Suprapubic skin (tissue), 4 donors: ENCODE data around the gene GPC5.

Experiments
- EP300 ChIP-seq: sonication (generic); formaldehyde crosslinking; IDR thresholded peaks from one replicate; pipeline ENCODE4 v1.6.1; 2017; ENCODE audit warnings: antibody characterized with exemption
- POLR2A ChIP-seq, 2 donors: fragments of 450-650 bp; IDR thresholded peaks; one replicate each; pipeline ENCODE4 v1.6.1; 2017; ENCODE audit warnings: antibody characterized with exemption in 2 of 2, mild to moderate bottlenecking in 2 of 2, moderate library complexity in 2 of 2
- POLR2AphosphoS5 ChIP-seq, 3 donors: sonication (generic); formaldehyde crosslinking; IDR thresholded peaks; one replicate each; pipeline ENCODE4 v1.6.1; 2017; ENCODE audit warnings: antibody characterized with exemption in 3 of 3
- TF ChIP-seq, protein P1 (sequence below), 2 donors: fragments of 200-600 bp in 1 of 2; fragments of 450-650 bp in 1 of 2; sonication (generic) in 1 of 2; IDR thresholded peaks; one replicate each; pipeline ENCODE4 v1.5.1; 2016 to 2019; ENCODE audit warnings: antibody characterized with exemption in 2 of 2, mild to moderate bottlenecking in 1 of 2, moderate library complexity in 1 of 2

DNA sequence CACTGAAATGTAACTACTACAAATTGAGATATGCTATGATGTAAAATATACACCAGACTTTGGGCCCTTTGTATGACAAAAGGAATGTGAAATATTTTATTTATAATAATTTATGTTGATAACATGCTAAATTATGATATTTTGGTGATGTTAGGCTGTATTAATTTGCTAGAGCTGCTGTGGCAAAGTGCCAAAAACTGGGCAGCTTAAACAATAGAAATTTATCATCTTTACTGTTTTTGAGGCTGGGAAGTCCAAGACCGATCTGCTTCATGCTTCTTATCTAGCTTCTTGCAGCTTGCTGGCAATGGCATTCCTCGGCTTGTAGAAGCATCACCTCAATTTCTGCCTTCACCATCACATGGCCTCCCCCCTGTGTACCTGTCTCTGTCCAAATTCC is 245.0 kb downstream of the GPC5 start:
- no peak for TF ChIP-seq POLR2A (IDR thresholded peaks at IDR 0.05)
- TF ChIP-seq, protein P1, sequence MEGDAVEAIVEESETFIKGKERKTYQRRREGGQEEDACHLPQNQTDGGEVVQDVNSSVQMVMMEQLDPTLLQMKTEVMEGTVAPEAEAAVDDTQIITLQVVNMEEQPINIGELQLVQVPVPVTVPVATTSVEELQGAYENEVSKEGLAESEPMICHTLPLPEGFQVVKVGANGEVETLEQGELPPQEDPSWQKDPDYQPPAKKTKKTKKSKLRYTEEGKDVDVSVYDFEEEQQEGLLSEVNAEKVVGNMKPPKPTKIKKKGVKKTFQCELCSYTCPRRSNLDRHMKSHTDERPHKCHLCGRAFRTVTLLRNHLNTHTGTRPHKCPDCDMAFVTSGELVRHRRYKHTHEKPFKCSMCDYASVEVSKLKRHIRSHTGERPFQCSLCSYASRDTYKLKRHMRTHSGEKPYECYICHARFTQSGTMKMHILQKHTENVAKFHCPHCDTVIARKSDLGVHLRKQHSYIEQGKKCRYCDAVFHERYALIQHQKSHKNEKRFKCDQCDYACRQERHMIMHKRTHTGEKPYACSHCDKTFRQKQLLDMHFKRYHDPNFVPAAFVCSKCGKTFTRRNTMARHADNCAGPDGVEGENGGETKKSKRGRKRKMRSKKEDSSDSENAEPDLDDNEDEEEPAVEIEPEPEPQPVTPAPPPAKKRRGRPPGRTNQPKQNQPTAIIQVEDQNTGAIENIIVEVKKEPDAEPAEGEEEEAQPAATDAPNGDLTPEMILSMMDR (IDR thresholded peaks at IDR 0.05), result no peak
- TF ChIP-seq EP300, result no peak
- TF ChIP-seq POLR2AphosphoS5 (IDR thresholded peaks at IDR 0.05), result no peak
